ENCODE measurements around the gene ITGA11.
"Not testable (repeated sequence)": the region's sequence is repeated elsewhere in the genome, so short reads cannot be mapped to it uniquely, and the experiment has no call there.

ITGA11 gene

GRCh38 chr15:68425428-68426060, 6.4 kb downstream of the ITGA11 start:
- no peak for DNase-seq (ENCODE audit: low spot score)

- DNase-seq (ENCODE audit: low spot score): no peak
Observed at GRCh38 chr15:68424754-68425390, 7.1 kb downstream of the ITGA11 start.

GRCh38 chr15:68423359-68424296, 8.3 kb downstream of the ITGA11 start:
- no peak for DNase-seq (ENCODE audit: low spot score)

- DNase-seq (ENCODE audit: low spot score): not testable (repeated sequence)
Observed at GRCh38 chr15:68422403-68423145, 9.4 kb downstream of the ITGA11 start.

- DNase-seq (ENCODE audit: low spot score): no peak
Observed at GRCh38 chr15:68421798-68422402, 10.1 kb downstream of the ITGA11 start.

- no peak for DNase-seq (ENCODE audit: low spot score)
Observed at GRCh38 chr15:68421115-68421551, 10.8 kb downstream of the ITGA11 start.

GRCh38 chr15:68420186-68420684, 11.7 kb downstream of the ITGA11 start:
- no peak for DNase-seq (ENCODE audit: low spot score)

GRCh38 chr15:68419301-68420175, 12.4 kb downstream of the ITGA11 start:
- DNase-seq (ENCODE audit: low spot score): no peak

- DNase-seq (ENCODE audit: low spot score): no peak
Observed at GRCh38 chr15:68418611-68419161, 13.3 kb downstream of the ITGA11 start.

GRCh38 chr15:68417897-68418296, 14.1 kb downstream of the ITGA11 start:
- DNase-seq (ENCODE audit: low spot score): no peak

GRCh38 chr15:68417051-68417450, 14.9 kb downstream of the ITGA11 start:
- no peak for DNase-seq (ENCODE audit: low spot score)

GRCh38 chr15:68416158-68416535, 15.8 kb downstream of the ITGA11 start:
- no peak for DNase-seq (ENCODE audit: low spot score)

- DNase-seq (ENCODE audit: low spot score): no peak
Observed at GRCh38 chr15:68415501-68416157, 16.3 kb downstream of the ITGA11 start.

- DNase-seq (ENCODE audit: low spot score): no peak
Observed at GRCh38 chr15:68415061-68415460, 16.9 kb downstream of the ITGA11 start.

GRCh38 chr15:68414591-68414990, 17.4 kb downstream of the ITGA11 start:
- DNase-seq (ENCODE audit: low spot score): no peak

GRCh38 chr15:68414206-68414555, 17.8 kb downstream of the ITGA11 start:
- DNase-seq (ENCODE audit: low spot score): no peak

- DNase-seq (ENCODE audit: low spot score): no peak
Observed at GRCh38 chr15:68413363-68414205, 18.4 kb downstream of the ITGA11 start.

GRCh38 chr15:68412218-68412617, 19.7 kb downstream of the ITGA11 start:
- no peak for DNase-seq (ENCODE audit: low spot score)

GRCh38 chr15:68411735-68412134, 20.2 kb downstream of the ITGA11 start:
- DNase-seq (ENCODE audit: low spot score): no peak

Measured in kidney capillary endothelial cell (primary cell).